ENCODE measurements around the gene DAB2IP.

DAB2IP gene

GRCh38 chr9:121654499-121655140, 3.2 kb downstream of the DAB2IP start:
- no peak for DNase-seq (ENCODE audit: low spot score)
- no peak for TF ChIP-seq CTCF (IDR thresholded peaks at IDR 0.05; ENCODE audit: borderline replicate concordance, control extremely low read depth, extremely low read depth, insufficient read depth, missing control alignments)
- in situ Hi-C loops (cut with MboI; ENCODE audit: low sequenced_read_pairs, unreplicated experiment): no loop called here

- no peak for TF ChIP-seq CTCF (IDR thresholded peaks at IDR 0.05; ENCODE audit: borderline replicate concordance, control extremely low read depth, extremely low read depth, insufficient read depth, missing control alignments)
- no peak for DNase-seq (ENCODE audit: low spot score)
- in situ Hi-C loops (cut with MboI; ENCODE audit: low sequenced_read_pairs, unreplicated experiment): no loop called here
These were observed 3.9 kb downstream of the DAB2IP start for GRCh38 chr9:121655231-121655755.

GRCh38 chr9:121656941-121657470, 5.6 kb downstream of the DAB2IP start:
- TF ChIP-seq CTCF (IDR thresholded peaks at IDR 0.05; ENCODE audit: borderline replicate concordance, control extremely low read depth, extremely low read depth, insufficient read depth, missing control alignments): no peak
- in situ Hi-C loops (cut with MboI; ENCODE audit: low sequenced_read_pairs, unreplicated experiment): no loop called here
- no peak for DNase-seq (ENCODE audit: low spot score)

- DNase-seq (ENCODE audit: low spot score): no peak
- in situ Hi-C loops (cut with MboI; ENCODE audit: low sequenced_read_pairs, unreplicated experiment): no loop called here
- no peak for TF ChIP-seq CTCF (IDR thresholded peaks at IDR 0.05; ENCODE audit: borderline replicate concordance, control extremely low read depth, extremely low read depth, insufficient read depth, missing control alignments)
These were observed 6.7 kb downstream of the DAB2IP start for GRCh38 chr9:121658166-121658565.

GRCh38 chr9:121658591-121658990, 7.2 kb downstream of the DAB2IP start:
- no peak for DNase-seq (ENCODE audit: low spot score)
- in situ Hi-C loops (cut with MboI; ENCODE audit: low sequenced_read_pairs, unreplicated experiment): no loop called here

GRCh38 chr9:121660367-121660766, 8.9 kb downstream of the DAB2IP start:
- DNase-seq (ENCODE audit: low spot score): no peak
- in situ Hi-C loops (cut with MboI; ENCODE audit: low sequenced_read_pairs, unreplicated experiment): no loop called here
- no peak for TF ChIP-seq CTCF (IDR thresholded peaks at IDR 0.05; ENCODE audit: borderline replicate concordance, control extremely low read depth, extremely low read depth, insufficient read depth, missing control alignments)

More at GRCh38 chr9:121658591-121658990, 7.2 kb downstream of the DAB2IP start:
- no peak for TF ChIP-seq CTCF (IDR thresholded peaks at IDR 0.05; ENCODE audit: borderline replicate concordance, control extremely low read depth, extremely low read depth, insufficient read depth, missing control alignments)

Data from GM13976 (cell line).